Ishikawa (cell line): Measurements from ENCODE around the gene DNAJA3.

Experiments used
- CEBPB ChIP-seq: IDR thresholded peaks from 2 replicates; pipeline ENCODE4 v1.6.1; 2012
- CREB1 ChIP-seq: IDR thresholded peaks from 2 replicates; pipeline ENCODE4 v1.6.1; 2012; ENCODE audit warnings: low read depth
- EGR1 ChIP-seq: IDR thresholded peaks from 2 replicates; pipeline ENCODE4 v1.6.1; 2012
- EP300 ChIP-seq: IDR thresholded peaks from 2 replicates; pipeline ENCODE4 v1.6.1; 2012; ENCODE audit warnings: borderline replicate concordance
- FOXM1 ChIP-seq: IDR thresholded peaks from 2 replicates; pipeline ENCODE4 v1.6.1; 2012; ENCODE audit warnings: low read depth, borderline replicate concordance
- MAX ChIP-seq: IDR thresholded peaks from 2 replicates; pipeline ENCODE4 v1.6.1; 2012
- NFIC ChIP-seq: IDR thresholded peaks from 2 replicates; pipeline ENCODE4 v1.6.1; 2012
- RAD21 ChIP-seq: IDR thresholded peaks from 2 replicates; pipeline ENCODE4 v1.6.1; 2012; ENCODE audit warnings: low read depth
- TAF1 ChIP-seq: IDR thresholded peaks from 2 replicates; pipeline ENCODE4 v1.6.1; 2012; ENCODE audit warnings: low read depth, mild to moderate bottlenecking
- TCF12 ChIP-seq: IDR thresholded peaks from 2 replicates; pipeline ENCODE4 v1.6.1; 2012; ENCODE audit warnings: low read depth
- TEAD4 ChIP-seq: IDR thresholded peaks from 2 replicates; pipeline ENCODE4 v1.6.1; 2012
- USF1 ChIP-seq: IDR thresholded peaks from 2 replicates; pipeline ENCODE4 v1.6.1; 2012
- YY1 ChIP-seq: IDR thresholded peaks from 2 replicates; pipeline ENCODE4 v1.6.1; 2012; ENCODE audit warnings: low read depth
- ZBTB7A ChIP-seq: IDR thresholded peaks from 2 replicates; pipeline ENCODE4 v1.6.1; 2012; ENCODE audit warnings: low read depth
- TF ChIP-seq, protein P1 (sequence below): IDR thresholded peaks from 2 replicates; pipeline ENCODE4 v1.6.1; 2012; ENCODE audit warnings: low read depth, mild to moderate bottlenecking

The DNAJA3 gene

DNA sequence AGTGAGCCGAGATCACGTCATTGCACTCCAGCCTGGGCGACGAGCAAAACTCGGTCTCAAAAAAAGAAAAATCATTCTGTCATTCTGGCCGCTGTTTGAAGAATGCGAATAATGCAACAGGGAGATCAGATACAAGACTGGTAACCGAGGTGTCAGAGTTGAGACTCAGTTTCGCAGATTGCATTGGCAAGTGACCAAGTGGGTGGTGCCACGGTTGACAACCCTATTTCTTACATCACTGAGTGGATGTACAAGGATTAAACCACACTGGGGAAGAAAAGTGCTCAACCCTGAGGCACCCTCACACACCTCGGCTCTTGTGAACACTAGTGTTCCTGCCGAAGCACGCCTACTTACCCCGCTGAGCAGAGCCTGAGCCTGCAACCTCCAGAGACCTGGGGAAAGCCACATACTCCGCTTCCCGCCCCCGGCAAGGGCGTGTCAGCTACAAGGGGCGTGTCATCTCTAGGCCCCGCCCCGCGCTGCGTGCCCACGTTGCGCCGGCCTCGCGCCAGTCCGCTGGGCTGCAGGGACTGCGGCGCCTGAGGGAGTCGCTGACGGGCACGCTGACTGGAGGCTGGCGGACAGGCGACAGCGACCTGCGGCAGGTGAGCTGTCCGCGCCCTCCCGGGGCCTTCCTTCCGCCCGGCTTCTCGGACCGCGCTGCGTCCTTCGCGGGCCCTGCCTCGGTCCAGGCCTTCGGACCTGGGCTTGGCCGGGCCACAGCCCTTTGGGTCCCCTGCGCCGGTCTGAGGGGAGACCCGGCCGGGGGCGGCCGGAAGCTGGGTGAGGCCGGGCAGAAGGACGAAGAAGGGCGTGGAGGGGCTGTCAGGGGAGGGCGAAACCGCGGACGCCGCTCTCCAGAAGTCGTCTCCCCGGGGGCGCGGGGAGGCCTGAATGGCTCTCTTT, 50.5 kb downstream of the DNAJA3 start, which contains the start of gene HMOX2:
TSS of gene HMOX2 (plus strand) at position 519 of the 909 bp plus-strand sequence. CDS start 29,127 bp downstream, outside the sequence.
- TF ChIP-seq TAF1 (peak; percentile 93), USF1 (peak; percentile 58; the same call in 1 of the 2 replicates), ZBTB7A (peak; percentile 91; the same call in 1 of the 2 replicates), RAD21 (no peak), YY1 (0 out of 2 replicates have a peak, but pooled peaks have one; percentile 29), TEAD4 (no peak; the same call in none of the 2 replicates), EP300 (no peak), EGR1 (peak; percentile 72), TCF12 (peak; percentile 45; the same call in 1 of the 2 replicates), CREB1 (peak; percentile 38; the same call in 1 of the 2 replicates), CEBPB (0 out of 2 replicates have a peak, but pooled peaks have one; percentile 7), MAX (peak; percentile 99), NFIC (no peak; the same call in 1 of the 2 replicates), FOXM1 (no peak)
- TF ChIP-seq, protein P1, sequence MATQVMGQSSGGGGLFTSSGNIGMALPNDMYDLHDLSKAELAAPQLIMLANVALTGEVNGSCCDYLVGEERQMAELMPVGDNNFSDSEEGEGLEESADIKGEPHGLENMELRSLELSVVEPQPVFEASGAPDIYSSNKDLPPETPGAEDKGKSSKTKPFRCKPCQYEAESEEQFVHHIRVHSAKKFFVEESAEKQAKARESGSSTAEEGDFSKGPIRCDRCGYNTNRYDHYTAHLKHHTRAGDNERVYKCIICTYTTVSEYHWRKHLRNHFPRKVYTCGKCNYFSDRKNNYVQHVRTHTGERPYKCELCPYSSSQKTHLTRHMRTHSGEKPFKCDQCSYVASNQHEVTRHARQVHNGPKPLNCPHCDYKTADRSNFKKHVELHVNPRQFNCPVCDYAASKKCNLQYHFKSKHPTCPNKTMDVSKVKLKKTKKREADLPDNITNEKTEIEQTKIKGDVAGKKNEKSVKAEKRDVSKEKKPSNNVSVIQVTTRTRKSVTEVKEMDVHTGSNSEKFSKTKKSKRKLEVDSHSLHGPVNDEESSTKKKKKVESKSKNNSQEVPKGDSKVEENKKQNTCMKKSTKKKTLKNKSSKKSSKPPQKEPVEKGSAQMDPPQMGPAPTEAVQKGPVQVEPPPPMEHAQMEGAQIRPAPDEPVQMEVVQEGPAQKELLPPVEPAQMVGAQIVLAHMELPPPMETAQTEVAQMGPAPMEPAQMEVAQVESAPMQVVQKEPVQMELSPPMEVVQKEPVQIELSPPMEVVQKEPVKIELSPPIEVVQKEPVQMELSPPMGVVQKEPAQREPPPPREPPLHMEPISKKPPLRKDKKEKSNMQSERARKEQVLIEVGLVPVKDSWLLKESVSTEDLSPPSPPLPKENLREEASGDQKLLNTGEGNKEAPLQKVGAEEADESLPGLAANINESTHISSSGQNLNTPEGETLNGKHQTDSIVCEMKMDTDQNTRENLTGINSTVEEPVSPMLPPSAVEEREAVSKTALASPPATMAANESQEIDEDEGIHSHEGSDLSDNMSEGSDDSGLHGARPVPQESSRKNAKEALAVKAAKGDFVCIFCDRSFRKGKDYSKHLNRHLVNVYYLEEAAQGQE = no peak

GRCh38 chr16:4477966-4478365, 52.3 kb downstream of the DNAJA3 start:
- TF ChIP-seq, protein P1 = no peak
- TF ChIP-seq CEBPB (no peak), FOXM1 (no peak), YY1 (no peak), RAD21 (no peak)

- TF ChIP-seq EGR1 (no peak), FOXM1 (no peak)
Measured at GRCh38 chr16:4481526-4481925, 55.9 kb downstream of the DNAJA3 start.

DNA sequence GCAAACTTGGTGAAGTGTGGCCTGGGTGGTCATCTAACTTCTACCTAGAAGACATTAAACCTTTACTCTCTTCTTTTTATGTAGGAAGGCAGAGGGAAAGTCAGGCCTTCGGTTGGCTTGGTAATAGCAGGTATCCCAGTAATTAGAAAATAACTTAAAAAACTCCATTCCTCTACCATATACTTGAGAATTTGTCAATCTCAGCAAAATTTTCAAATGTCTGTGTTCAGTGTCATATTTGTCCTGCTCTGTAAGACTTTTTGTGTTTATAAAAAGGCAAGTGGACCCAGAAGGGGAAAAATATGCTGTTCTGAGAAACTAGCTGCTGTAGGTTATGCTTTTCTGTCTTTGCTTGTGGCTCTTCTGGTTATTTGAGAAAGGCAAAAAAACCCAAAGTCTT, 56.3 kb downstream of the DNAJA3 start:
- no peak for TF ChIP-seq EP300
- TF ChIP-seq MAX = no peak
- TF ChIP-seq RAD21 = no peak
- no peak for TF ChIP-seq TEAD4
- no peak for TF ChIP-seq CEBPB
- no peak for TF ChIP-seq FOXM1
- TF ChIP-seq NFIC = no peak
- TF ChIP-seq, protein P1 = no peak
- TF ChIP-seq TAF1 = no peak
- no peak for TF ChIP-seq TCF12
- no peak for TF ChIP-seq ZBTB7A
- no peak for TF ChIP-seq YY1
- TF ChIP-seq CREB1 = no peak
- TF ChIP-seq EGR1 = no peak
- TF ChIP-seq USF1 = no peak
